Adrenal gland (tissue), 5 donors: Measurements from ENCODE around the gene SNTB2.

ENCODE experiments used
- POLR2A ChIP-seq, 2 donors: fragments of 450-650 bp; IDR thresholded peaks; one replicate each; pipeline ENCODE4 v1.6.1; 2017; ENCODE audit warnings: antibody characterized with exemption in 2 of 2, mild to moderate bottlenecking in 2 of 2, moderate library complexity in 1 of 2
- TF ChIP-seq, protein P1 (sequence below), 6 experiments: fragments of 450-650 bp in 4 of 6; fragments of 200-600 bp in 2 of 6; sonication (generic) in 1 of 6; IDR thresholded peaks; 1 replicate in 5 of 6; 2 replicates in 1 of 6; pipeline versions ENCODE4 v1.5.1 to v1.8.0; 2016 to 2021; ENCODE audit warnings: antibody characterized with exemption in 6 of 6, mild to moderate bottlenecking in 2 of 6, moderate library complexity in 1 of 6
- donor health status: DM: no; HTN: no; CAD: no.

DNA sequence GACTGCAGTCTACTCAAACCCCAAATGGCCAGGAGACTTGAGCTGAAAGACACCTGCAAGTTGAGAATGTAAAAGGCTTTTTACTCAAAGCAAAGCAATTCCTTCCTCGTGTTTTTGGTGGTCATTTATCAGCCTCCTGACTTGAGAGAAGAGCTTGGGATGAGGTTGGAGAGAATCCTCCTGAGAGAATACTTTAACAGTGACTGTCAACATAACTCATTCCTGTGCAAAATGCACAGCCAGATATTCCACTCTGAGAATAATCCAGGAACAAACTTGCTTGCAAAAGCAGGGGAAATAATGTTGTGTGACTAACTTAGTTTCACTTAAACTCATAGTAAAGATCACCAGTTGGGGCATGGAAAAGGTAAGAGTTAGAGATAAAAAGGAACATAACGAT lies 53.4 kb downstream of the SNTB2 start:
- TF ChIP-seq, protein P1, sequence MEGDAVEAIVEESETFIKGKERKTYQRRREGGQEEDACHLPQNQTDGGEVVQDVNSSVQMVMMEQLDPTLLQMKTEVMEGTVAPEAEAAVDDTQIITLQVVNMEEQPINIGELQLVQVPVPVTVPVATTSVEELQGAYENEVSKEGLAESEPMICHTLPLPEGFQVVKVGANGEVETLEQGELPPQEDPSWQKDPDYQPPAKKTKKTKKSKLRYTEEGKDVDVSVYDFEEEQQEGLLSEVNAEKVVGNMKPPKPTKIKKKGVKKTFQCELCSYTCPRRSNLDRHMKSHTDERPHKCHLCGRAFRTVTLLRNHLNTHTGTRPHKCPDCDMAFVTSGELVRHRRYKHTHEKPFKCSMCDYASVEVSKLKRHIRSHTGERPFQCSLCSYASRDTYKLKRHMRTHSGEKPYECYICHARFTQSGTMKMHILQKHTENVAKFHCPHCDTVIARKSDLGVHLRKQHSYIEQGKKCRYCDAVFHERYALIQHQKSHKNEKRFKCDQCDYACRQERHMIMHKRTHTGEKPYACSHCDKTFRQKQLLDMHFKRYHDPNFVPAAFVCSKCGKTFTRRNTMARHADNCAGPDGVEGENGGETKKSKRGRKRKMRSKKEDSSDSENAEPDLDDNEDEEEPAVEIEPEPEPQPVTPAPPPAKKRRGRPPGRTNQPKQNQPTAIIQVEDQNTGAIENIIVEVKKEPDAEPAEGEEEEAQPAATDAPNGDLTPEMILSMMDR (IDR thresholded peaks at IDR 0.05) = no peak
- no peak for TF ChIP-seq POLR2A (IDR thresholded peaks at IDR 0.05)
